GM23248 (cell line): Measurements from ENCODE around the gene PHKG2. TPM values are rescaled to one million over a fixed set of nuclear protein-coding genes. Genes with fewer than 3 reads are reported as not detected.

Experiments used
- DNase-seq: peaks from one replicate; pipeline ENCODE4 v3.0.0-alpha.2; 2015
- H2AFZ ChIP-seq: fragments of 200-600 bp; sonication (generic); 2 replicates; pipeline ENCODE4 v1.6.1; 2016; ENCODE audit warnings: antibody characterized with exemption
- H3F3A ChIP-seq: fragments of 200-600 bp; sonication (generic); 2 replicates; pipeline ENCODE4 v1.6.1; 2016; ENCODE audit warnings: mild to moderate bottlenecking, antibody characterized with exemption, mixed run types; ENCODE audit not compliant: insufficient read depth
- H3K27ac ChIP-seq: fragments of 200-600 bp; sonication (generic); 2 replicates; pipeline ENCODE4 v1.5.1; 2016; ENCODE audit warnings: mild to moderate bottlenecking
- H3K27me3 ChIP-seq: fragments of 200-600 bp; sonication (generic); replicated peaks from 2 replicates; pipeline ENCODE4 v1.6.1; 2016; ENCODE audit warnings: mild to moderate bottlenecking; ENCODE audit not compliant: insufficient read depth
- H3K36me3 ChIP-seq: fragments of 200-600 bp; sonication (generic); 2 replicates; pipeline ENCODE4 v1.6.1; 2016; ENCODE audit warnings: low read depth, mild to moderate bottlenecking
- H3K4me1 ChIP-seq: fragments of 200-600 bp; sonication (generic); 2 replicates; pipeline ENCODE4 v1.6.1; 2016; ENCODE audit warnings: mild to moderate bottlenecking; ENCODE audit not compliant: insufficient read depth
- H3K4me2 ChIP-seq: fragments of 200-600 bp; sonication (generic); one replicate; pipeline ENCODE4 v1.6.1; 2016; ENCODE audit warnings: mild to moderate bottlenecking; ENCODE audit not compliant: unreplicated experiment
- H3K4me3 ChIP-seq: fragments of 200-600 bp; sonication (generic); 2 replicates; pipeline ENCODE4 v1.5.1; 2016; ENCODE audit warnings: mild to moderate bottlenecking
- H3K79me2 ChIP-seq: fragments of 200-600 bp; sonication (generic); 2 replicates; pipeline ENCODE4 v1.6.1; 2016; ENCODE audit warnings: mild to moderate bottlenecking; ENCODE audit not compliant: insufficient read depth
- H3K9ac ChIP-seq: fragments of 200-600 bp; sonication (generic); 2 replicates; pipeline ENCODE4 v1.6.1; 2016; ENCODE audit warnings: mild to moderate bottlenecking
- H3K9me2 ChIP-seq: fragments of 200-600 bp; sonication (generic); 2 replicates; pipeline ENCODE4 v1.6.1; 2016; ENCODE audit warnings: mixed run types, mild to moderate bottlenecking, moderate library complexity; ENCODE audit not compliant: insufficient read depth
- H3K9me3 ChIP-seq: fragments of 200-600 bp; sonication (generic); one replicate; pipeline ENCODE4 v1.6.1; 2017; ENCODE audit warnings: low read depth
- H4K20me1 ChIP-seq: fragments of 200-600 bp; sonication (generic); 2 replicates; pipeline ENCODE4 v1.6.0; 2016; ENCODE audit not compliant: insufficient read depth
- EZH2 ChIP-seq: fragments of 200-600 bp; sonication (generic); IDR thresholded peaks from 2 replicates; pipeline ENCODE4 v1.6.1; 2018; ENCODE audit warnings: antibody characterized with exemption, mild to moderate bottlenecking; ENCODE audit not compliant: insufficient read depth, poor library complexity, severe bottlenecking
- EZH2phosphoT487 ChIP-seq: fragments of 200-600 bp; sonication (generic); IDR thresholded peaks from 2 replicates; pipeline ENCODE4 v1.6.1; 2018; ENCODE audit warnings: antibody characterized with exemption, moderate library complexity, mild to moderate bottlenecking, low read depth; ENCODE audit not compliant: insufficient read depth
- WGBS, 2 experiments: methylation state at CpG; one replicate each; pipeline ENCODE4 v1.1.6; 2015 to 2017; ENCODE audit warnings: low lambda C conversion rate in 2 of 2, low coverage in 1 of 2; ENCODE audit errors: missing lambda C conversion rate in 2 of 2; 5-methylcytosine and 5-hydroxymethylcytosine counted together
- in situ Hi-C: fragments of 300-500 bp; cut with MboI; formaldehyde crosslinking; loops from 2 replicates; pipeline ENCODE4 v1.15.0; 2020
- polyA plus RNA-seq: library from polyadenylated mRNA; unstranded; fragments of >200 nt; fragmentation: Nextera tagmentation; extraction: Ambion mirVana; gene quantifications from 2 replicates; pipeline ENCODE4 v1.2.1, GENCODE V29; 2016
- total RNA-seq: library from RNA; depleted of rRNA; stranded (reverse); fragments of >200 nt; shearing (Covaris generic); gene quantifications from 2 replicates; pipeline ENCODE4 v1.2.3, GENCODE V29; 2014

PHKG2 gene
- total and polyA plus RNA-seq, 2 experiments from 2014 or later, result 12.5 to 17.0 TPM

GRCh38 chr16:30769379-30770089 is 21.3 kb downstream of the PHKG2 start:
- no peaks in the 10 kb centered on the region for H4K20me1 ChIP-seq
- DNase-seq, result no peak
- in situ Hi-C loops, result no loop called here

GRCh38 chr16:30771726-30772125 is 23.5 kb downstream of the PHKG2 start:
- no peak overlapping the region for H3K27ac ChIP-seq
- peaks cover 17% of the 10 kb centered on the region; the same call in 1 of the 2 replicates for H3F3A ChIP-seq
- H4K20me1 ChIP-seq, result no peaks in the 10 kb centered on the region
- no peaks in the 10 kb centered on the region for H3K9me2 ChIP-seq
- no peak overlapping the region for H3K4me2 ChIP-seq
- H3K9ac ChIP-seq, result no peak overlapping the region
- no peaks in the 10 kb centered on the region for H3K27me3 ChIP-seq
- H3K4me1 ChIP-seq, result peaks cover 12% of the 10 kb centered on the region; the same call in 1 of the 2 replicates
- H3K9me3 ChIP-seq, result no peaks in the 10 kb centered on the region
- in situ Hi-C loops, result no loop called here
- H2AFZ ChIP-seq, result no peak overlapping the region
- no peak overlapping the region for H3K4me3 ChIP-seq
- peaks cover 28% of the 10 kb centered on the region; the same call in 1 of the 2 replicates for H3K36me3 ChIP-seq
- DNase-seq, result no peak
- 91 to 93% methylated on average over 14 of the region's 14 CpGs for WGBS, 2 experiments
- TF ChIP-seq EZH2 (no peak), EZH2phosphoT487 (no peak)
- peaks cover 20% of the 10 kb centered on the region for H3K79me2 ChIP-seq

More at GRCh38 chr16:30769379-30770089, 21.3 kb downstream of the PHKG2 start:
- peaks cover 46% of the 10 kb centered on the region; the same call in 1 of the 2 replicates for H3K36me3 ChIP-seq
- peaks cover 2% of the 10 kb centered on the region; the same call in 1 of the 2 replicates for H3K4me1 ChIP-seq
- no peaks in the 10 kb centered on the region for H3K9me3 ChIP-seq
- no peak for TF ChIP-seq EZH2phosphoT487
- no peak for TF ChIP-seq EZH2
- peaks cover 12% of the 10 kb centered on the region; the same call in 1 of the 2 replicates for H3F3A ChIP-seq
- 84 to 86% methylated on average over 16 to 17 of the region's 17 CpGs for WGBS, 2 experiments
- no peak overlapping the region for H3K9ac ChIP-seq
- H3K4me3 ChIP-seq, result no peak overlapping the region
- no peaks in the 10 kb centered on the region for H3K9me2 ChIP-seq
- H2AFZ ChIP-seq, result no peak overlapping the region
- H3K4me2 ChIP-seq, result no peak overlapping the region
- peaks cover 27% of the 10 kb centered on the region for H3K79me2 ChIP-seq
- no peaks in the 10 kb centered on the region for H3K27me3 ChIP-seq
- H3K27ac ChIP-seq, result no peak overlapping the region

- H3K4me3 ChIP-seq, result no peak overlapping the region
- no peaks in the 10 kb centered on the region for H4K20me1 ChIP-seq
- no peaks in the 10 kb centered on the region for H3K27me3 ChIP-seq
- H3K27ac ChIP-seq, result no peak overlapping the region
- H3K9me2 ChIP-seq, result no peaks in the 10 kb centered on the region
- DNase-seq, result no peak
- TF ChIP-seq EZH2phosphoT487, result no peak
- TF ChIP-seq EZH2, result no peak
- peaks cover 15% of the 10 kb centered on the region; the same call in 1 of the 2 replicates for H3K36me3 ChIP-seq
- H3K79me2 ChIP-seq, result 0 out of 2 replicates have a peak, but pooled peaks cover 14% of the 10 kb centered on the region
- no peaks in the 10 kb centered on the region for H3K9me3 ChIP-seq
- H3K4me1 ChIP-seq, result peaks cover 12% of the 10 kb centered on the region; the same call in 1 of the 2 replicates
- whole genome bisulfite sequencing, 2 experiments, result 91 to 93% methylated on average over 14 of the region's 14 CpGs
- H2AFZ ChIP-seq, result no peak overlapping the region
- peaks cover 22% of the 10 kb centered on the region; the same call in 1 of the 2 replicates for H3F3A ChIP-seq
- no peak overlapping the region for H3K9ac ChIP-seq
- in situ Hi-C loops, result no loop called here
- H3K4me2 ChIP-seq, result no peak overlapping the region
Observed at GRCh38 chr16:30773826-30774225, 25.6 kb downstream of the PHKG2 start.

GRCh38 chr16:30774367-30775130 is 26.3 kb downstream of the PHKG2 start:
- Histone ChIP-seq H3K4me3 (peak overlapping the region; percentile 79), H3K27me3 (no peaks in the 10 kb centered on the region), H3K79me2 (0 out of 2 replicates have a peak, but pooled peaks cover 14% of the 10 kb centered on the region), H3K9ac (peak overlapping the region; percentile 93), H3K4me2 (peak overlapping the region; percentile 99), H3K9me3 (no peaks in the 10 kb centered on the region), H3K9me2 (no peaks in the 10 kb centered on the region), H3K27ac (peak overlapping the region; percentile 74), H3K4me1 (peaks cover 12% of the 10 kb centered on the region; the same call in 1 of the 2 replicates), H2AFZ (peak overlapping the region; percentile 67), H4K20me1 (no peaks in the 10 kb centered on the region), H3K36me3 (peaks cover 12% of the 10 kb centered on the region; the same call in 1 of the 2 replicates), H3F3A (peaks cover 22% of the 10 kb centered on the region; the same call in 1 of the 2 replicates)
- TF ChIP-seq EZH2phosphoT487, result no peak
- no peak for TF ChIP-seq EZH2
- in situ Hi-C loops, result no loop called here
- 44 to 49% methylated on average over 8 of the region's 8 CpGs for WGBS, 2 experiments
- DNase-seq, result peak; percentile 48
